MV-4-11 (cell line): Measurements from ENCODE around the gene MBD3.
A peak's percentile ranks its signal among the peaks of the same experiment; 100 is the strongest.
"Not testable (repeated sequence)": the region's sequence is repeated elsewhere in the genome, so short reads cannot be mapped to it uniquely, and the experiment has no call there.

ENCODE experiments used
- DNase-seq: peaks from one replicate; lab custom pipeline; 2025; lab: John Stamatoyannopoulos, UW

The MBD3 gene, protein sequence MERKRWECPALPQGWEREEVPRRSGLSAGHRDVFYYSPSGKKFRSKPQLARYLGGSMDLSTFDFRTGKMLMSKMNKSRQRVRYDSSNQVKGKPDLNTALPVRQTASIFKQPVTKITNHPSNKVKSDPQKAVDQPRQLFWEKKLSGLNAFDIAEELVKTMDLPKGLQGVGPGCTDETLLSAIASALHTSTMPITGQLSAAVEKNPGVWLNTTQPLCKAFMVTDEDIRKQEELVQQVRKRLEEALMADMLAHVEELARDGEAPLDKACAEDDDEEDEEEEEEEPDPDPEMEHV

DNA sequence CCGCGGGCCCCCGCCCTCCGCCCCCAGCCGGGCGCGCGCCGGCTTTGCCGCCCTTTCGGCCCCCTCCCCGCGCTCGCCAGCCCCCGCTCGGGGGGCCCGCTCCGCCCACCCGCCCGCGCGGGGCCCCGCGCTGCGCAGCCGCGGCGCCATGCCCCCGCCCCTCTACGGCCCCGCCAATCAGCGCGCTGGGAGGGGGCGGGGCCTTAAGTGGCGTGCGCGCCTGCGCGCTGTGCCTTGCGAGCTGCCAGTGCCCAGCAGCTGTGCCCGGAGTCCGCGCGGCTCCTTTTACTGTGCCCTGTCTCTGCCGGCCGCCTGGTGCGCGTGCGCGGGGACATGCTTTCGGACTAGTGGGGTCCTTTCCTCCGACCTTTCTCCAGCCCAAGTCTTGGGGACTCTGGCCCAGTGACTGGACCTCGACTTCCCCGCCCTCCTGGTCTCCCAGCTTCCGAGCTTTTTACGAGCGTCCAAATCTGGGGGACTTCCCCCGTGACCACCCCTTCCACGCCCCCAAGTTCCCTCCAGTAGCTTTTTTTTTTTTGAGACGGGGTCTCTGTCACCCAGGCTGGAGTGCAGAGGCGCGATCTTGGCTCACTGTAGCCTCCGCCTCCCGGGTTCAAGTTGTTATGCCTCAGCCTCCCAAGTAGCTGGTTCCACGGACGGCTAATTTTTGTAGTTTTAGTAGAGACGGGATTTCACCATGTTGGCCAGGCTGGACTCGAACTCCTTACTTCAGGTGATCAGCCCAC is at the start of gene MBD3:
TSS of gene MBD3 (minus strand) at position 111 of the 746 bp plus-strand sequence. CDS start 234 bp downstream, outside the sequence.
- peak; percentile 93 for DNase-seq

- DNase-seq = not testable (repeated sequence)
These were observed 48.3 kb upstream of the MBD3 start for GRCh38 chr19:1640893-1641448.

GRCh38 chr19:1636325-1637236 is 43.9 kb upstream of the MBD3 start:
- no peak for DNase-seq

DNA sequence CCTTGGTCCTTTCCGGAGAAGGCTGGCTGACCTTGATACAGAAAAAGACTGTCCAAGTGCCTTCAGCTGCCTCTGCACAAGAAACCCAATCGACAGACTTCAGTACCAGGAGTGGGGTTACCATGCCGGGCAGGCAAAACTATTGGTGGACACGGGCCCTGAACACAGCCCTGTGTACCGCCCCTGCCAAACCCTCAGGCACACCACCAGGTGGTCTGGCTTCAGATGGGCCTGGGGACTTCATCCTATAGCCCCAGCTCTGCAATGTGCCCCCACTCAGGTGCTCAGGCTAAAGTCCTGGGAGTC is 42.2 kb upstream of the MBD3 start:
- DNase-seq = no peak

DNA sequence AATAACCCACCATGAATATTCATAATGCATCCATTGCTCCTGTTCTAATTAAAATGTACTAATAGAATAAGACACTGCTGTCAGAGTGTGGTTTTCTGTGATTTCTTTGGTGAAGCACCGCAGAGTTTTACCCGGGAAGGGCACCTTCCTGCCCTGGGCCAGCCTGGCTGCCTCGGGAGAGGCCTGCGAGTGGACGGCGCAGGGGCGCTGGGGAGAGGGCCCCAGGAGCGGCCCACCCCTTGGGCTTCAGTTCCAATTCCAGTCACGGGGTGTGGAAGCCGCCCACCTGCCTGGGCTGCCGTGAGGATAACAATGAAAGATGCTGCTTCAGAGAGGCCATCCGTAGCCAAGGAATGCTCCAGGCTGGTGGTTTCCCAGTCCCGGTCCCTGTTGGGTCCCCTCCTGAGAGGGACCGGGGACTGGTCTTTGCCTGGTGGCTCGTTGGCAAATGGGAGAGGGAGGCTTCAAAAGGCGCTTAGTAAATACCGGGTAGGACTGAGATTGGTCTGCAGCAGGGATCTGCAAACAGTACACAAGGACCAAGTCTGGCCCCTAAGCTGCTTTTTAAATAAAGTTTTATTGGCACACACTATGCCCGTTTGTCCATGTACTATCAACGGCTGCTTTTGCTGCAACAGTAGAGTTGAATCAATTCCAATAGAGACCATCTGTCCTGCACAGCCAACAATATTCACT is 41.7 kb upstream of the MBD3 start:
- DNase-seq = no peak

- no peak for DNase-seq
These were observed 40.7 kb upstream of the MBD3 start for GRCh38 chr19:1633269-1633826.

DNA sequence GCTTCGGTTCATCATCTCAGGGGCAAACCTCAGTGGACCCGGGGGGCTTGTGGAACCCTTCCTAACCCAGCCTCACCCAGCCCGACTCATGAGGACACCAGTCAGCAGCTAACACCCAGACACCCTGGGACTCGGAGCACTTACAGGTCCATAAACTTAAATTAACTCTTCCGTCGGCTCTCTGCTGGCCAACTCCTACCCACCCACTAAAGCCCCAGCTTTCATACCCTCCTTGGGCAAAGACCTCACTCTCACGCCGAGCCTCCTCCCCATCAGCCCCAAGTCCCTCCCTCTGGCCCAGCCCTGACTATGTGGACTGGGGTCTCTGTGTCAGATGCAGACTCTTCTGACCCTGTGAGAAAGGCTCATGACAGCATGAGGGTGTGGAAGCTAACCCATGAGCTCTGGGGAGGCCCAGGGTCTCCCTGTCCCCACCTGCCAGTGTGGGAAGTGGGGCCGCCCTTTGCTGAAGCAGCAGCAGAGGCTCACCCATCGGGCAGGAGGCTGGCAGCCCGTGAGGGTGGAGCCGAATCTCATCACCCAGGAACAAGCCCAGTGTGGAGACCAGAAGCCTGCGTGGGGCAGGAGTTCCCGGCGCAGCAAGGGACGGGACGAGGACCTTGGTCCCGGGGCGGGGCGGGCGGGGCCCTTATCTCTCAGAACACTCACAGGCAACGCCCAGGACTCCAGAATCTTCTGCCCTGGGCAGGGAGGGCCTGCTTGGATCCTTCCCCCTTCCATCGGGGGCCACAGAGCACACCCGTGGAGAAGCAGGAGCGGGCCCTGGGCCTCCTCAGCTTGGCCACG is 40.0 kb upstream of the MBD3 start:
- no peak for DNase-seq

GRCh38 chr19:1631557-1632100 is 39.0 kb upstream of the MBD3 start:
- no peak for DNase-seq

DNA sequence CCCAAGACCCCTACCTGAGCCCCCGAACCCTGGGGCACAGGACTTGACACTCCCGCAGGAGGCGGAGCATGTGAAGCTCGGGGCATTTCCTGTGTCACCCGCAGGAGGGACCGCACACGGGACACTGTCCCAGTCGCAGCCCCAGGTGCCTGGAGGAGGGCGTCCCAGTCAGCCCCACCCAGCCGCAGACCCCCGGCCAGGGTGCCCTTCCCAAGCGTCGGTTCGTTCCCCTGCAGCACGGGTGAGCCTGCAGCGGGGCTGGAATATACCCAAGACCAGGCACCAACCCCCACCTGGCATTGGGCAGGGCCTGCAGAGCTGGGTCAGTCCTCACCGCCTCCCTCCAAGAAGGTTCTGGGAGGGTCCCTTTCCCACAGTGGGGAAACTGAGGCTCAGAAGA is 38.1 kb upstream of the MBD3 start:
- no peak for DNase-seq

GRCh38 chr19:1630012-1630411 is 37.3 kb upstream of the MBD3 start:
- no peak for DNase-seq

DNA sequence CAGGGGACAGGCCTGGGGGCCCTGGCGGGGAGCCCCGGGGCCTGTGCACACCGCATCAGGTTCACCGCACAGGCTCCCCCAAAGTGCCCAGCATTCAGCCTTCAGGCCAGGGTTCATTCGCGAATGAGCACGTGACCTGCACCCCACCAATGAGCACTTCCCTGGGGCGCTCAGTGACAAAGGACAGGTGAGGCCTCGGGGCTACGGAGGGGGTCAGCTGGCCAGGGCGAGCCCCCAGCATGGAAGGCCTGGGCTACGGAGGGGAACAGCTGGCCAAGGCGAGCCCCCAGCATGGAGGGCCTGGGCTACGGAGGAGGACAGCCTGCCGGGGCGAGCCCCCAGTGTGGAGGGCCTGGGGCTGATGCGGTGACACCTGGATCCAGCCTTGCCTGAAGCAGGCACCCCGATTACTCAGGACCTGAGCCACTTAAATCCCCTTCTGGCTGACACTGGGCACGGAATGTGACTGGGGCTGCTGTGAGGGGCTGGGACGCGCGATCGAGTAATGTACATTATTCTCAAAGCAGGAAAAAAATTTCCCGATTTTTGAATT is 36.7 kb upstream of the MBD3 start:
- no peak for DNase-seq

- DNase-seq = no peak
These were observed 34.5 kb upstream of the MBD3 start for GRCh38 chr19:1627194-1627593.

GRCh38 chr19:1626417-1627010 is 33.8 kb upstream of the MBD3 start:
- DNase-seq = peak; percentile 23

- DNase-seq = peak; percentile 43
These were observed 31.8 kb upstream of the MBD3 start for GRCh38 chr19:1624458-1624857.

GRCh38 chr19:1622541-1622940 is 29.9 kb upstream of the MBD3 start:
- no peak for DNase-seq

- no peak for DNase-seq
These were observed 29.3 kb upstream of the MBD3 start for GRCh38 chr19:1622007-1622406.

GRCh38 chr19:1621574-1621973 is 28.9 kb upstream of the MBD3 start:
- no peak for DNase-seq

DNA sequence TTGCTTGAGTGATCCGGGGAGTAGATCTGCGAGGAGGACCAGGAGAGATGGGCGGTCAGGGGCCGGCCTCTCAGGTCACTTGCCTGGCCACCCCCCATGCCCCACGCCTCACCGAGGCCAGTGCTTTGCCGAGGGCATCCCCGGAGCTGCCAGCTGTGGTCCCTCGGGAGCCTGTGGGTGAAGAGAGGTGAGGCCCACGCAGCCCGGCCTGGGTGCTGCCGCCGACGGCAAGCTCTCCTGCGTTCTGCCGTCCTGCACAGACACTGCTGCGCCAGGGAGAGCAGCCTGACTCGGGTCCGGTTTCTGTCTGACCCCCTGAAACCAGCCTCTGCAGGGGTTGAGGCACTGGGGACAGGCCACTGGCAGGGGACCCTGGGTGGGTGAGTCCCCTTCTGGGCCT is 28.4 kb upstream of the MBD3 start:
- DNase-seq = no peak

DNA sequence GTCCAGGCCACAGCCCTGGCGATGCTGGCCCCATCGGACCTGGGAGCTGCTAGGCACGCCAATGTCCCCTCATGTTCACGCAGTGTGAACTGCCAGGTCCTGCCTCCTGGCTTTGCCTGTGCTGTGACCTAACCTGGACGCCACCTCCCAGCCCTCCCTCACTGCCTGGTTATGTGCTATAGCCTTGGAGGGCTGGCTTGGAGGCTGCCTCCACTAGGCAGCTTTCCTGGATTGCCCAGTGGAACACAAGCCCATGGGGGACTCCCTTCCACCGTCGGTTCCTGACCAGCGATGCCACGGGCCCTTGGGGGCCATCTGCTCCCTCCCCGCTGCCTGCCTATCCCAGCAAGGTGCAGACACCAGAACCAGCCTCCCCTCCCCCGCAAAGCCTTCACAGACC is 27.8 kb upstream of the MBD3 start:
- no peak for DNase-seq

DNA sequence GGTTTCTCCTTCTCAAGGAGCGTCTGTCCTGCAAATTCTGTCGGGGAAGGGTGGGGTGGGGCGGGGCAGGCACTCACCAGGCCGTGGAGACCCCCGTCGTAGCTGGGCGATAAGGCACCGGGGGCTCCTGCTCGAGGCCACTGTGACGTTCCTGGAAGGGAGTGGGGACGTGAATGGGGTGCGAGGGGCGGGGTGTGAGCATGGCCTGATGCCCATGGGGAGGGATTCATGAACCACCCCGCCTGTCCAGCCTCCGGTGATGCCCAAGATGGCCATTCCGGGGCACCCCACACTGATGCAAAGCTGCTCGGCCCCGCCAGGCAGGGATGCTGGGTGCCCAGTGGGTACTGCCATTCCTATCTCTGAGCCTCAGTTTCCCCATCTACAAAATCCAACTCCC is 27.0 kb upstream of the MBD3 start:
- DNase-seq = no peak
